A204.1 (cell line): ENCODE data around the gene PAF1.

Source experiments
- FAIRE-seq: peaks from 2 replicates; lab custom pipeline; 2012; peaks lifted over from hg19 to GRCh38; lab: Jason Lieb, UNC

PAF1 gene

GRCh38 chr19:39405261-39405957 lies 14.5 kb upstream of the PAF1 start:
- FAIRE-seq = no peak

GRCh38 chr19:39403331-39404312 lies 12.7 kb upstream of the PAF1 start:
- no peak for FAIRE-seq

- no peak for FAIRE-seq
These were observed 11.7 kb upstream of the PAF1 start for GRCh38 chr19:39402346-39403300.

- FAIRE-seq = no peak
These were observed 10.8 kb upstream of the PAF1 start for GRCh38 chr19:39401549-39402345.

DNA sequence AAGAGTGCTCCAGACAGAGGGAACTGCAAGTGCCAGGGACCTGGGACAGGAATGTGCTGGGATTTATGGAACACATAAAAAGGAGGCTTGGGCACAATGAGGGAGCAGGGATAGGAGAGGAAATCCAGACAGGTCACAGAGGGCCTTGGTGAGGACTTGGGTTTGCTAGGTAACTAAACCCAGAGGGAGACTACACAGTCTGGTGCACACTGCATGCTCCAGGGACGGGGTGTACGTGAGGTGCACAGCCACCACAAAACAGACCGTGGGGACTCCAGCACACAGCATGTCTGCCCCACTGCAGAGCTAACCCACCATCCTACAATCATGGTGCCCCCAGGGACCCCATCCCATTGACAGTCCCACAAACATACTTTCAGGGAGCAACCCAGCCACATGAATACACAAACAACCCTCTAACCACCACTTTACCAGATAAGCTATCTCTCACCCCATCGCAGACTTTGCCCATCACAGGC lies 10.2 kb upstream of the PAF1 start:
- FAIRE-seq = no peak

DNA sequence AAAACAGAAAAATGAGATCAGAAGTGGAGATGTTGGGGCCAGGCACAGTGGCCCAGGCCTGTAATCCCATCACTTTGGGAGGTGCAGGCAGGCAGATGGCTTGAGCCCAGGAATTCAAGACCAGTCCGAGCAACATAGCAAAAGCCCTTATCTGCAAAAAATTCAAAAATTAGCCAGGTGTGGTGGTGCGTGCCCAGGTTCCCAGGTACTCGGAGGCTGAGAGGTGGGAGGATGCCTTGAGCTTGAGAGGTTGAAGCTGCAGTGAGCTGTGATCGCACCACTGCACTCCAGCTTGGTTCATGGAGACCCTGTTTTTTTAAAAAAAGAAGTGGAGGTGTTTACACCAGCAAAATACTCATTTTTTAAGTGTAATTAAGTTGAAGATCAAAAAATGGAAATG lies 9.2 kb upstream of the PAF1 start:
- FAIRE-seq = no peak

DNA sequence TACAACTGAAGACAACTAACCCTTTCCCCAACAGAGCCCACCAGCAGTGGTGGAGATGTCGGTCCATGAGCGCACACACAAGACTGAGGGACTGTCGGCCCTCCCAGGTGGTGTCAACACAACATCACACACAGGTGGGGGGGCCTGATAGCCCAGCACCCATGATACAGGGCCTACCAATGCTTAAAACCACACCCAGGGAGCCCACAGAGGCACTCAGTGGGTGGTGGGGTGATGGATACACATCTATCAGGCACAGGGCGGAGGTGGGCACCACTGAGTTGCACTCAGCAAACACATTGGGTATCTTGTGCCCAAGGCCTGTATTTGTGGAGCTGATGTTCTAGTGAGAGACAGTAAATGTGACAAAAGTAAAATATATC lies 8.8 kb upstream of the PAF1 start:
- FAIRE-seq = no peak

GRCh38 chr19:39398297-39398864 lies 7.5 kb upstream of the PAF1 start:
- FAIRE-seq = no peak

GRCh38 chr19:39397360-39398296 lies 6.7 kb upstream of the PAF1 start:
- no peak for FAIRE-seq

- no peak for FAIRE-seq
These were observed 505 bp downstream of the PAF1 start for GRCh38 chr19:39390451-39390750.

DNA sequence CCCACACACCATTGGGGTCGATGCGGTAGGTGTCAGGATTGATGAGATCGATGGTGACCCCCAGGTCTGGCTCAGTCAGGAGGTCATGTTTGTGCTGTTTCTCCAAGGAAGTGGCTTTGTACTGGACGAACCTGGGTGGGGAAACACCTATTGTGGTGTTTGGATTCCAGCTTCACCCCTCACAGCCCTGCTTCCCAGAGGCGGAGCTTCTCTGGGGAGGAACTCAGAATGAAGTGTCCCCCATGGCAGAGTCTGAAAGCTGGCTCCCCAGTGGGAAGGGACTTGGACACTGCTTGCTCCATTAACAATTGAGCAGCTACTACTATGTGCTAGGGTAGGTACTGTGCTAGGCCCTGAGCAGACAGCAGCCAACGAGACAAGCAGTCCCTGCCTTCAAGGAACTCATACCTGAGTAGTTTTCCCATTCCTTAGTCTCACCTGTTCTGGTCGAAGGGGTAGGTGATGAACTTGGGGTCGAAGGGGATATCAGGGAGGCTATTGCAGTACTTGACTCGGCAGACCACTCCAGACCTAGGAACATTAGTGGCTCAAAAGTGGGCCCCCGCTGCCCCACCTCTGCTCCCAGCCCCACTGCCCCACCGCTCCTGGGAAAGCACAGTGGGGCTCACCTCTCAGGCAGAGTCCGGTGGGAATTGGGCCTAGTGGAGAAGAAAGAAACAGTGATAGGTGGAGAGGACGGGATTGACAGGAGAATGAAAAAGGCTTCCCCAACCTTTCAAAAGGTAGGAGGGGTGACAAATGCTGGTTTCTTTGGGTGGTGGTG lies 1.1 kb downstream of the PAF1 start:
- no peak for FAIRE-seq

DNA sequence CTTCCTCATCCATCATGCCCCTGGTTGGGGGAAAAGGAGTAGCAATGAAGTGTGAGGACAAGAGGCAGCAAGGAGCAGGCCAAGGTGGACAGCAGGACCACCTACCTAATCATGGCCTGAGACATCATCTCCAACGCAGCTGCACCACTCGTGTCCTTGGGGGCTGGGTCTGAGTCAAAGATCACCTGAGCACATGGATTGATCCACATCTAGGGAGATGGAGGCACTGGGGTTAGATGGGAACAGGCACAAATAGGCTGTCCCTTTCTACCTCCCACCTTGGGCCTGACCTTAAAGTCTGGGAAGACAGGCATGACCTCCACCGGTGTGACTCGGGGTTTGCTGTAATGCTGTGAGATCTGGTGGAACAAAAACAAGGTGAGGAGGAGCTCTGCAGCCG lies 2.2 kb downstream of the PAF1 start:
- FAIRE-seq = no peak

DNA sequence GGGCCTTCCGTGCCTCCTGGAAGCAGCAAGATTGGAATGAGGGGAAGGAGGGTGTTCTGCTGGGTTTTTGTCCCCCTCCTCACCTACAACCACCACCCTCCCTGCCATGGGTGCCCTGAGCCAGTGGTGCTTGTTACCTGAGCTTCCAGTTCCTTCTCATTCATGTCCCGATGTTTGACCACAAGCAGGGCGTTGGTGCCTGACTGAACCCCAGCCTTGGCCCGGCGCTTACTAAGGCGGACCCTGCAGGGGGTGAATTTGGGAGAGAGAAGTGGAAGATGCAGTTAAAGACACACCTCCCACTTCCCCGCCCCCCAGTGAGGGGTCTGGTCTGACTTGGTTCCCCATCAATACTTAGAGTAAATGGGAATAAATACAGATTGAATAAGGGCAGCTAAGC lies 4.3 kb downstream of the PAF1 start:
- FAIRE-seq = no peak

DNA sequence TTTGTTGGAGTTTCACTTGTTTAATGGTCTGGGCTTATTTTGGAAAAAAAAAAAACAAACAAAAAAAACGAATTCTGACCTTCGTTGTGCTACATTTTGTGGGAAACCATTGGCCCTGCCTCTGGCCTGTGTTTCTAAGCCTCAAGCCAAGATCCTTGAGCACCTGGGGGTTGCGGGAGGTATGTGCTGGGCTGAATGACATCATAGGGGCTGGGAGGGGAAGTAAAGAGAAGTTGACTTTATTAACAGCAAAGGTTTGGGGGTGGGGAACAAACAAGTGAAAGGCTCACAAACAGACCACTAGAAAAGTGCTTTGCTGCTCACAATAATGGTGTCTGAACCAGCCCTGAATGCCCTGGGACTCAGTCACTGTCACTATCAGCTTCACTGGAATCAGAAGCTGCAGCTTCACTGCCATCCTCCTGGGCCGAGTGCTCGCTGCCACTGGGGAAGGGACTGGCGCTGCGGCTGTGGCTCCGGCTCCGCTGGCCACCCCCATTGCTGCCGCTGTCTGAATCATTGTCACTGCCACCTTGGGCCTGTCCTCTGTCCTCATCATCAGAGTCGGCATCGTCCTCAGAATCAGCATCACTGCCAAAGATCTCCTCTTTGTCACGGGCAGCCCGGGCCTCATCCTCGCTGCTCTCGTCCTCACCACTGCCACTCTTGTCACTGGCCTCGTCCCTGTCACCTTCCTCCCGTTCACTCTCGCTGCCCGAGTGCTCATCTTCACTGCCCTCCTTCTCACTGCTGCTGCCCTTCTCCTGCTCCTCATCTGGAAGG lies 5.1 kb downstream of the PAF1 start:
- FAIRE-seq = no peak

- no peak for FAIRE-seq
These were observed 5.9 kb downstream of the PAF1 start for GRCh38 chr19:39384839-39385568.

DNA sequence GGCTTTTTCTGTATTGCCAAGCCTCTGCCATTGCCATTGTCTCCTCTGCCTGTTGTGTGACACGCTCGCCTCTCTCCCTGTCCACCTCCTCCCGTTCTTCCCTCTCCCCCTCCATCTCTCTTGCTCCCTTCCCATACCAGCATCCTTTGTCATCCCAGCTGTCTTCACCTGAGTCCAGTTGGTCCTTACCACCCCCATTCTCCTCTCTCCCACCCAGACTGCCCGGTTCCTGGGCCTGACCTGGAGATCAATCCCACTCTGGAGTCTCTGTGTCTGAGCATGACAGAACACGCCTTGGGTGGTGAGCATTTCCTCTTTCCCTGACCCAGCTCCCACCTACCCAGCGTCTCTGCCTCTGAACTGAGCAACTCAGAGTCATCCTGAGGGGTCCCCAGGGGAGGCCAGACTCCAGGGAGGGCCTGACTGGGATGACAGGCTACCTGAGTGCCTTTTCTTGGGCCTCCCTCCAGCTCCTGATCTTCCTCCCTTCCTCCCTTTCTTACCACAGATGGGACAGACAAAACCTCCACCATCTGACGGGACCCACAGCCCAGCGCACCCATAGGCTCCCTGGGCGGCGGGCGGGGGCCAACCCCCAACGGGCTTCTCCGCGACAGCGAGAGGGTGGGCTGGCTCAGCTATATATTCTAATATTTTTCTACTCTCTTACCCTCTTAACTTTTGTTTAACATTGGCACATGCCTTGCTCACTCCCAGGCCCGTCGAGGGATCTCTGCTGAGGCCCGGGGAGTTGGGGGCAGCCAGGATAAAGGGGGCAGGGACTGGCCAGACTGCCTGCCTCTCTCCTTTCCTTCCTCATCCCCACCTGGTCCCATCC lies 7.7 kb downstream of the PAF1 start:
- no peak for FAIRE-seq
